Measurements from ENCODE around the gene CCSER1.

CCSER1 gene

GRCh38 chr4:91285487-91285886, 1158.3 kb downstream of the CCSER1 start:
- TF ChIP-seq CTCF (IDR thresholded peaks at IDR 0.05; ENCODE audit: control insufficient read depth, insufficient read depth, low read depth, low read length, missing control alignments): no peak
- H3K4me3 ChIP-seq (ENCODE audit: control insufficient read depth, low read depth, low read length): no peak overlapping the region
- no peak for DNase-seq (ENCODE audit: low read depth)

GRCh38 chr4:91288702-91289311, 1161.6 kb downstream of the CCSER1 start:
- no peak for DNase-seq (ENCODE audit: low read depth)
- H3K4me3 ChIP-seq (ENCODE audit: control insufficient read depth, low read depth, low read length): no peak overlapping the region
- no peak for TF ChIP-seq CTCF (IDR thresholded peaks at IDR 0.05; ENCODE audit: control insufficient read depth, insufficient read depth, low read depth, low read length, missing control alignments)

GRCh38 chr4:91298156-91298700, 1171.0 kb downstream of the CCSER1 start:
- no peak overlapping the region for H3K4me3 ChIP-seq (ENCODE audit: control insufficient read depth, low read depth, low read length)
- no peak for TF ChIP-seq CTCF (IDR thresholded peaks at IDR 0.05; ENCODE audit: control insufficient read depth, insufficient read depth, low read depth, low read length, missing control alignments)
- DNase-seq (ENCODE audit: low read depth): no peak

GRCh38 chr4:91298824-91299223, 1171.6 kb downstream of the CCSER1 start:
- no peak for DNase-seq (ENCODE audit: low read depth)
- no peak for TF ChIP-seq CTCF (IDR thresholded peaks at IDR 0.05; ENCODE audit: control insufficient read depth, insufficient read depth, low read depth, low read length, missing control alignments)
- no peak overlapping the region for H3K4me3 ChIP-seq (ENCODE audit: control insufficient read depth, low read depth, low read length)

GRCh38 chr4:91302120-91302519, 1174.9 kb downstream of the CCSER1 start:
- DNase-seq (ENCODE audit: low read depth): no peak
- TF ChIP-seq CTCF (IDR thresholded peaks at IDR 0.05; ENCODE audit: control insufficient read depth, insufficient read depth, low read depth, low read length, missing control alignments): no peak
- H3K4me3 ChIP-seq (ENCODE audit: control insufficient read depth, low read depth, low read length): no peak overlapping the region

GRCh38 chr4:91304292-91304691, 1177.1 kb downstream of the CCSER1 start:
- TF ChIP-seq CTCF (IDR thresholded peaks at IDR 0.05; ENCODE audit: control insufficient read depth, insufficient read depth, low read depth, low read length, missing control alignments): no peak
- H3K4me3 ChIP-seq (ENCODE audit: control insufficient read depth, low read depth, low read length): no peak overlapping the region
- DNase-seq (ENCODE audit: low read depth): no peak
